ENCODE results near the gene PAX5.

DNA sequence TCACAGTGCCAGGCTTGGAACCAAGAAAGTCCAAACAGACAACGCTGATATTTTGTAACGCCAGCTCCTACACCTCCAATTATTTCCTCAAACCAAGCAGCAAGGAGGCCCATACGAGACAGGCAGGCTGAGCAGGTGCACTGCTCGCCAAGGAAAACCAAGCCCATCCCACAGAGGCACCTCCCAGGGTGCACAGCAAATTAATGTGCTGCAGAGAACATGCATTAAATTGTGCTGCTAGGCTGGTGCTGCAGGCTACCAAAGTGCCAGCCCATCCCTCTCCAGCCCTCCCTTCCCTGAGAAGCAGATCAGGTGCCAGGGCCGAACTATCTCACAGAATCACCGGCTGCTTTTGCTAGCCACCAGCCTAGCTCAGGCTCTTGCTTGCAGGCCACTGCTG, 137.8 kb downstream of the PAX5 start:
- TF ChIP-seq, protein P1, sequence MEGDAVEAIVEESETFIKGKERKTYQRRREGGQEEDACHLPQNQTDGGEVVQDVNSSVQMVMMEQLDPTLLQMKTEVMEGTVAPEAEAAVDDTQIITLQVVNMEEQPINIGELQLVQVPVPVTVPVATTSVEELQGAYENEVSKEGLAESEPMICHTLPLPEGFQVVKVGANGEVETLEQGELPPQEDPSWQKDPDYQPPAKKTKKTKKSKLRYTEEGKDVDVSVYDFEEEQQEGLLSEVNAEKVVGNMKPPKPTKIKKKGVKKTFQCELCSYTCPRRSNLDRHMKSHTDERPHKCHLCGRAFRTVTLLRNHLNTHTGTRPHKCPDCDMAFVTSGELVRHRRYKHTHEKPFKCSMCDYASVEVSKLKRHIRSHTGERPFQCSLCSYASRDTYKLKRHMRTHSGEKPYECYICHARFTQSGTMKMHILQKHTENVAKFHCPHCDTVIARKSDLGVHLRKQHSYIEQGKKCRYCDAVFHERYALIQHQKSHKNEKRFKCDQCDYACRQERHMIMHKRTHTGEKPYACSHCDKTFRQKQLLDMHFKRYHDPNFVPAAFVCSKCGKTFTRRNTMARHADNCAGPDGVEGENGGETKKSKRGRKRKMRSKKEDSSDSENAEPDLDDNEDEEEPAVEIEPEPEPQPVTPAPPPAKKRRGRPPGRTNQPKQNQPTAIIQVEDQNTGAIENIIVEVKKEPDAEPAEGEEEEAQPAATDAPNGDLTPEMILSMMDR (IDR thresholded peaks at IDR 0.05; ENCODE audit: low read length) = no peak
- TF ChIP-seq EZH2phosphoT487 (IDR thresholded peaks at IDR 0.05; ENCODE audit: low read length) = no peak
